Hepatocyte (in vitro differentiated cells): ENCODE results near the gene CDC42BPB. TPM values are rescaled to one million over a fixed set of nuclear protein-coding genes. Genes with fewer than 3 reads are reported as not detected.

Experiments
- DNase-seq: peaks from one replicate; pipeline ENCODE4 v3.0.0-alpha.2; 2016; ENCODE audit warnings: low spot score
- H2AFZ ChIP-seq: fragments of 200-600 bp; sonication (generic); 2 replicates; pipeline ENCODE4 v1.6.0; 2016; ENCODE audit warnings: antibody characterized with exemption, mild to moderate bottlenecking
- H3K27ac ChIP-seq: fragments of 200-600 bp; sonication (generic); 2 replicates; pipeline ENCODE4 v1.5.1; 2016; ENCODE audit warnings: mild to moderate bottlenecking
- H3K27me3 ChIP-seq: fragments of 200-600 bp; sonication (generic); 2 replicates; pipeline ENCODE4 v1.6.1; 2016
- H3K36me3 ChIP-seq: fragments of 200-600 bp; sonication (generic); replicated peaks from 2 replicates; pipeline ENCODE4 v1.5.1; 2016; ENCODE audit warnings: low read depth; ENCODE audit not compliant: insufficient read depth
- H3K4me1 ChIP-seq: fragments of 200-600 bp; sonication (generic); 2 replicates; pipeline ENCODE4 v1.5.1; 2016; ENCODE audit warnings: mild to moderate bottlenecking, moderate library complexity; ENCODE audit not compliant: insufficient read depth
- H3K4me2 ChIP-seq: fragments of 200-600 bp; sonication (generic); 2 replicates; pipeline ENCODE4 v1.6.0; 2016
- H3K4me3 ChIP-seq: fragments of 200-600 bp; sonication (generic); 2 replicates; pipeline ENCODE4 v1.5.1; 2016; ENCODE audit warnings: mild to moderate bottlenecking
- H3K79me2 ChIP-seq: fragments of 200-600 bp; sonication (generic); 2 replicates; pipeline ENCODE4 v1.6.0; 2017; ENCODE audit warnings: mild to moderate bottlenecking
- H3K9me2 ChIP-seq: fragments of 200-600 bp; sonication (generic); replicated peaks from 2 replicates; pipeline ENCODE4 v1.6.0; 2017; ENCODE audit warnings: mild to moderate bottlenecking; ENCODE audit not compliant: insufficient read depth
- H3K9me3 ChIP-seq: fragments of 200-600 bp; sonication (generic); 2 replicates; pipeline ENCODE4 v1.5.1; 2016; ENCODE audit warnings: low read depth, mild to moderate bottlenecking
- H4K20me1 ChIP-seq: fragments of 200-600 bp; sonication (generic); 2 replicates; pipeline ENCODE4 v1.6.0; 2016; ENCODE audit warnings: mild to moderate bottlenecking; ENCODE audit not compliant: insufficient read depth, poor library complexity, severe bottlenecking
- EZH2 ChIP-seq: fragments of 200-600 bp; sonication (generic); IDR thresholded peaks from 2 replicates; pipeline ENCODE4 v1.6.1; 2016; ENCODE audit warnings: antibody characterized with exemption, mild to moderate bottlenecking, borderline replicate concordance
- EZH2phosphoT487 ChIP-seq: fragments of 200-600 bp; sonication (generic); IDR thresholded peaks from one replicate; pipeline ENCODE4 v1.6.1; 2018; ENCODE audit warnings: antibody characterized with exemption, mild to moderate bottlenecking, low read depth, moderate library complexity; ENCODE audit not compliant: unreplicated experiment, severe bottlenecking
- WGBS: methylation state at CpG from one replicate; pipeline ENCODE4 v1.1.6; 2016; ENCODE audit warnings: low lambda C conversion rate; ENCODE audit errors: missing lambda C conversion rate; 5-methylcytosine and 5-hydroxymethylcytosine counted together
- polyA plus RNA-seq: library from polyadenylated mRNA; unstranded; fragments of >200 nt; fragmentation: Nextera tagmentation; extraction: Ambion mirVana; gene quantifications from 2 replicates; pipeline ENCODE4 v1.2.1, GENCODE V29; 2016
- total RNA-seq: library from RNA; depleted of rRNA; stranded (reverse); fragments of >200 nt; gene quantifications from 2 replicates; pipeline ENCODE4 v1.2.3, GENCODE V29; 2014
- TF ChIP-seq, protein P1 (sequence below): fragments of 200-600 bp; sonication (generic); IDR thresholded peaks from 2 replicates; pipeline ENCODE4 v1.5.1; 2016; ENCODE audit warnings: antibody characterized with exemption, mild to moderate bottlenecking; ENCODE audit not compliant: poor library complexity

Gene CDC42BPB
- total and polyA plus RNA-seq, 2 experiments from 2014 or later, result 10.2 to 60.6 TPM

DNA sequence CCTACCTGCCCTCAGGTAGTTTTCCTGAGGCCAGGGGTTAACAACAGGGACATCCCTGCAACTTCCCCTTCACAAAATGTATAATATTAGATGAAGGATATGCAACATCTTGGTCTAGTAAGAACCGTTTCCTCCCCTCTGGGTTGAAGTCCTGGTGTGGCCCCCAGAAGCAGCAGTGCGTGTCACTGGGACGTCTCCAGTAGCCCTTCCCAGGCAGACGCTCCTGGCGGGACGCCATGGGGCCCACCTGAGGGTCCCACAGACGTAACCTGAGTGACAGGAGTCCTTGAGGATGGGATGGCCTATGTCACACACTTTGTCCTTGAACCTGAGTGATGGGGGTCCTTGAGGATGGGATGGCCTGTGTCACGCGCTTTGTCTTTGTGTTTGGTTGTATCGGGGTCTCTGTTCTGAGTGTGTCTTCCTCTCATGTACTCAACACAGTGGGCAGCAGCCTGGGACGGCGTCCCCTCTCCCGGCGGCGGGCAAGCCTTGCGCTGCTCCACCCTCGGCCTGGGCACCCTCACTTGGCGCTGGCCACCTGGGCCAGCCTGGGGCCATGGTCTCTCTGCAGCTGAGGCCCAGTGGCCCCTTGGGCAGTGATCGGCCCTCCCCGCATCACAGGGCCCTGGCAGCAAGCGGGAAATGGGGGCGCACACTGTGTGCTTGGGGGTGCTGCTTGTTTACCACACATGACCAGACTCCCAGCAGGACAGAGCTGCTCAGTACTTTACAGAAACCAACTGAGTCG, 149.2 kb downstream of the CDC42BPB start:
- H2AFZ ChIP-seq, result no peak overlapping the region
- H3K36me3 ChIP-seq, result no peaks in the 10 kb centered on the region
- DNase-seq, result no peak
- no peaks in the 10 kb centered on the region for H4K20me1 ChIP-seq
- H3K4me2 ChIP-seq, result no peak overlapping the region
- H3K4me1 ChIP-seq, result no peaks in the 10 kb centered on the region
- no peak overlapping the region for H3K4me3 ChIP-seq
- no peak for TF ChIP-seq EZH2
- TF ChIP-seq, protein P1, sequence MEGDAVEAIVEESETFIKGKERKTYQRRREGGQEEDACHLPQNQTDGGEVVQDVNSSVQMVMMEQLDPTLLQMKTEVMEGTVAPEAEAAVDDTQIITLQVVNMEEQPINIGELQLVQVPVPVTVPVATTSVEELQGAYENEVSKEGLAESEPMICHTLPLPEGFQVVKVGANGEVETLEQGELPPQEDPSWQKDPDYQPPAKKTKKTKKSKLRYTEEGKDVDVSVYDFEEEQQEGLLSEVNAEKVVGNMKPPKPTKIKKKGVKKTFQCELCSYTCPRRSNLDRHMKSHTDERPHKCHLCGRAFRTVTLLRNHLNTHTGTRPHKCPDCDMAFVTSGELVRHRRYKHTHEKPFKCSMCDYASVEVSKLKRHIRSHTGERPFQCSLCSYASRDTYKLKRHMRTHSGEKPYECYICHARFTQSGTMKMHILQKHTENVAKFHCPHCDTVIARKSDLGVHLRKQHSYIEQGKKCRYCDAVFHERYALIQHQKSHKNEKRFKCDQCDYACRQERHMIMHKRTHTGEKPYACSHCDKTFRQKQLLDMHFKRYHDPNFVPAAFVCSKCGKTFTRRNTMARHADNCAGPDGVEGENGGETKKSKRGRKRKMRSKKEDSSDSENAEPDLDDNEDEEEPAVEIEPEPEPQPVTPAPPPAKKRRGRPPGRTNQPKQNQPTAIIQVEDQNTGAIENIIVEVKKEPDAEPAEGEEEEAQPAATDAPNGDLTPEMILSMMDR, result no peak
- TF ChIP-seq EZH2phosphoT487, result no peak
- no peaks in the 10 kb centered on the region for H3K27me3 ChIP-seq
- 97% methylated on average over 23 of the region's 23 CpGs for WGBS
- H3K27ac ChIP-seq, result no peak overlapping the region
- H3K9me3 ChIP-seq, result no peaks in the 10 kb centered on the region
- H3K79me2 ChIP-seq, result no peaks in the 10 kb centered on the region
- H3K9me2 ChIP-seq, result no peaks in the 10 kb centered on the region

DNA sequence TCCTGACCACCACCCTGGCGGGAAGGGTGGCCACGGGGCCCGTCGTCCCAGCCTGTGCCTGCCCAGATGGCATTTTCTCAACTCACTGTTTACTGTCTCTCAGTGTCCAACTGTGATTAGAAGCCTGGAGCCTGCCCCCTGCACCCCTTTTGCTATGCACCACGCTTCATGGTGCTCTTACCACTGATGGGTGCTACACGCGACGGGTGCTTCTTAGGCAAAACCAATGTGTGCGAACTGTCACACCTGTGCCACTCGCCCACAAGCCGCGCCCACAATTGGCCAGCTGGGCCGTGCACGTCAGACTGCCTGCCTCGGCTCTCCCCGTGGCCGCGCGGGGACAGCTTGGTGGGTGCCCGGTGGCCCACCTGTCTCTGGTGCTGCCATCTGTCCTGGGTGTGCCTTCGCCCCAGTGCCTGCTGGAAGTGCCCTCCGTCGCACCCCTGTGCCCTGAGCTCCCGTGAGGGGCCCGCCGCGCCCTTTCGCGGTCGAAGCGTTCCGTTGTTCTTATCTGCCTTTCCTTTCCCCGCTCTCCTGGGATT, 150.0 kb downstream of the CDC42BPB start:
- WGBS, result over 99% methylated on average over 32 of the region's 33 CpGs

DNA sequence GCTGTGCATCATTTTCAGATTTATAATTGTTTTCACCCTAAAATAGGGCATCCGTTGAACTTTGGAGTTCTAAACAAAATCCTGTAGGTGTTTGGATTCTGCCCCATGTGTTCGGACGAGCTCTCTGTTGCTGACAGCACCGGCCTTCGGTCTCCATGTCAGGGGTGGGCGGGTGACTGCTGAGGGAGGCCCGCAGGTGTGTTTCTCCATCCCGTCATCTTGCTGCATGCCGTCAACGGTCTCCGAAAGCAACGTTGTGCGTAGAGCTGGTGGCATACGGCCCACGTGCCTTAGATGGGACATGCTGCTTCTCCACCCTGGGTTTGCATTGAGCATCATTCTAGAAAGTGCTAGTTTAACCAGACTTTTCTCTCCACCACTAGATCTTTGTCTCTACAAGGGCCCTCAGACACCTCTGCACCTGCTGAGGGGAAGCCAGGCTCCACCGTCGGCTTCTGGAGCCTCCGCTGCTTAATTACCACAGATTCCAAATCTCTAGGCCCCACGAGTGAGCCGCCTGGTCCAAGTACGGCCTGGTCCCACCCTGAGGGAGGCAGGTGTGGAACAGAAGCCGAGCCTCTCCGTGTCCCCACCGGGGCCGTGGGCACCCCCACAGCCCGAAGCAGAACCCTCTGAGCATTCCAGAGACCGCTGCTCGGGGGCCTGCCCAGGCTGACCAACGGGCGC, 150.6 kb downstream of the CDC42BPB start:
- Histone ChIP-seq H3K4me3 (no peak overlapping the region), H3K4me1 (no peaks in the 10 kb centered on the region), H3K27ac (no peak overlapping the region), H3K79me2 (no peaks in the 10 kb centered on the region), H3K9me2 (no peaks in the 10 kb centered on the region), H3K9me3 (no peaks in the 10 kb centered on the region), H3K36me3 (no peaks in the 10 kb centered on the region), H3K4me2 (no peak overlapping the region), H4K20me1 (no peaks in the 10 kb centered on the region), H2AFZ (no peak overlapping the region), H3K27me3 (no peaks in the 10 kb centered on the region)
- no peak for TF ChIP-seq EZH2
- TF ChIP-seq, protein P1, result no peak
- TF ChIP-seq EZH2phosphoT487, result no peak
- 97% methylated on average over 29 of the region's 30 CpGs for WGBS
- DNase-seq, result no peak

More for the DNA sequence above, 150.0 kb downstream of the CDC42BPB start:
- Histone ChIP-seq H3K4me2 (no peak overlapping the region), H3K27ac (no peak overlapping the region), H3K4me1 (no peaks in the 10 kb centered on the region), H3K79me2 (no peaks in the 10 kb centered on the region), H2AFZ (no peak overlapping the region), H3K27me3 (no peaks in the 10 kb centered on the region), H3K4me3 (no peak overlapping the region), H3K36me3 (no peaks in the 10 kb centered on the region), H3K9me2 (no peaks in the 10 kb centered on the region), H3K9me3 (no peaks in the 10 kb centered on the region), H4K20me1 (no peaks in the 10 kb centered on the region)
- DNase-seq, result no peak
- TF ChIP-seq EZH2, result no peak
- TF ChIP-seq, protein P1, result no peak
- TF ChIP-seq EZH2phosphoT487, result no peak
